Endothelial cell of umbilical vein (primary cell): ENCODE results near the gene TRMT61B. TPM values are rescaled to one million over a fixed set of nuclear protein-coding genes. Genes with fewer than 3 reads are reported as not detected.

Source experiments
- BruUV-seq: library from RNA; stranded (reverse); fragments of 400-500 nt; replicated peaks from 2 replicates; lab custom pipeline; 2021; lab: Mats Ljungman, UMichigan
- CTCF ChIA-PET: fragments of 300-600, 350-600 bp; sonication (Branson Sonifier 250); formaldehyde crosslinking; loops from one replicate; lab custom pipeline; 2021; ENCODE audit warnings: antibody characterized with exemption, inconsistent platforms; lab: Charles Lee
- POLR2A ChIA-PET: fragments of 300-600, 350-600 bp; sonication (Branson Sonifier 250); formaldehyde crosslinking; loops from one replicate; lab custom pipeline; 2021; ENCODE audit warnings: antibody characterized with exemption, inconsistent platforms; lab: Charles Lee
- DNase-seq: peaks from one replicate; pipeline ENCODE4 v3.0.0-alpha.2; 2011; ENCODE audit warnings: low read depth, low spot score
- FAIRE-seq: peaks from 2 replicates; lab custom pipeline; 2011; peaks lifted over from hg19 to GRCh38; lab: Jason Lieb, UNC
- H2AFZ ChIP-seq: 2 replicates; pipeline ENCODE4 v1.6.0; 2012; ENCODE audit warnings: low read depth, low read length, control low read depth, inconsistent platforms
- H3K27ac ChIP-seq: 2 replicates; pipeline ENCODE4 v1.5.1; 2011; ENCODE audit warnings: low read depth, mild to moderate bottlenecking, control low read depth, low read length, moderate library complexity; ENCODE audit not compliant: insufficient read depth
- H3K27me3 ChIP-seq, 2 experiments: 2 replicates each; pipeline versions ENCODE4 v1.6.0 to v1.6.1; 2011; ENCODE audit warnings: low read length in 2 of 2, mixed read lengths in 1 of 2; ENCODE audit not compliant: control insufficient read depth in 2 of 2, insufficient read depth in 2 of 2
- H3K36me3 ChIP-seq, 2 experiments: 2 replicates in 1 of 2; 3 replicates in 1 of 2; pipeline ENCODE4 v1.5.1; 2011; ENCODE audit warnings: low read length in 2 of 2, mild to moderate bottlenecking in 1 of 2, moderate library complexity in 1 of 2; ENCODE audit not compliant: control insufficient read depth in 2 of 2, insufficient read depth in 2 of 2; ENCODE audit errors: extremely low read depth in 1 of 2
- H3K4me1 ChIP-seq: 3 replicates; pipeline ENCODE4 v1.5.1; 2011; ENCODE audit warnings: mild to moderate bottlenecking, low read length; ENCODE audit not compliant: control insufficient read depth, insufficient read depth; ENCODE audit errors: extremely low read depth
- H3K4me2 ChIP-seq: 2 replicates; pipeline ENCODE4 v1.6.1; 2011; ENCODE audit warnings: low read length, control low read depth, mixed read lengths; ENCODE audit not compliant: insufficient read depth
- H3K4me3 ChIP-seq, 3 experiments: fragments of 200-600 bp in 1 of 3; sonication (generic), shearing (Covaris generic) in 1 of 3; replicated peaks in 1 of 3; 2 replicates each; pipeline ENCODE4 v1.5.1; 2011 to 2016; ENCODE audit warnings: control low read depth in 3 of 3, low read length in 3 of 3, mild to moderate bottlenecking in 2 of 3, inconsistent platforms in 1 of 3, low read depth in 1 of 3, moderate library complexity in 1 of 3; ENCODE audit not compliant: insufficient read depth in 1 of 3
- H3K79me2 ChIP-seq: 2 replicates; pipeline ENCODE4 v1.6.0; 2012; ENCODE audit warnings: low read length, inconsistent platforms; ENCODE audit not compliant: control insufficient read depth, insufficient read depth
- H3K9ac ChIP-seq: replicated peaks from 2 replicates; pipeline ENCODE3; 2011; ENCODE audit warnings: low read length, control low read depth; ENCODE audit not compliant: insufficient read depth; ENCODE audit errors: extremely low read depth
- H3K9me1 ChIP-seq: replicated peaks from 3 replicates; pipeline ENCODE4 v1.6.0; 2011; ENCODE audit warnings: mild to moderate bottlenecking, low read length; ENCODE audit not compliant: control insufficient read depth, insufficient read depth; ENCODE audit errors: extremely low read depth
- H3K9me3 ChIP-seq: replicated peaks from 2 replicates; pipeline ENCODE4 v1.5.1; 2012; ENCODE audit warnings: low read length, inconsistent platforms; ENCODE audit not compliant: control insufficient read depth, insufficient read depth
- H4K20me1 ChIP-seq: replicated peaks from 2 replicates; pipeline ENCODE3; 2011; ENCODE audit warnings: mild to moderate bottlenecking, low read length; ENCODE audit not compliant: control insufficient read depth, insufficient read depth; ENCODE audit errors: extremely low read depth
- CTCF ChIP-seq, 2 donors: IDR thresholded peaks; 1 replicate in 1 of 2; 2 replicates in 1 of 2; pipeline ENCODE4 v1.5.1; 2011; ENCODE audit warnings: low read length in 2 of 2, mild to moderate bottlenecking in 2 of 2, moderate library complexity in 2 of 2, control low read depth in 1 of 2, inconsistent platforms in 1 of 2, low read depth in 1 of 2; ENCODE audit not compliant: insufficient read depth in 1 of 2; ENCODE audit errors: extremely low read depth in 1 of 2
- FOS ChIP-seq: IDR thresholded peaks from 2 replicates; pipeline ENCODE4 v1.6.1; 2011; ENCODE audit warnings: mild to moderate bottlenecking, low read length, moderate library complexity, borderline replicate concordance; ENCODE audit not compliant: insufficient read depth
- GATA2 ChIP-seq: IDR thresholded peaks from 2 replicates; pipeline ENCODE4 v1.7.0; 2011; ENCODE audit warnings: low read depth, mild to moderate bottlenecking, moderate library complexity, mixed read lengths, low read length; ENCODE audit not compliant: insufficient read length, insufficient read depth
- MYC ChIP-seq: IDR thresholded peaks from one replicate; pipeline ENCODE4 v1.6.1; 2011; ENCODE audit warnings: mild to moderate bottlenecking, low read depth, low read length
- POLR2A ChIP-seq: IDR thresholded peaks from 2 replicates; pipeline ENCODE4 v1.6.1; 2012; ENCODE audit warnings: low read depth, mild to moderate bottlenecking, control low read depth, low read length
- POLR2AphosphoS5 ChIP-seq: IDR thresholded peaks from 2 replicates; pipeline ENCODE4 v1.6.1; 2012; ENCODE audit warnings: low read depth, mild to moderate bottlenecking, control low read depth, low read length, moderate library complexity; ENCODE audit not compliant: insufficient read depth
- dilution Hi-C: fragments of 300-500 bp; cut with MboI; formaldehyde crosslinking; loops from one replicate; pipeline ENCODE4 v1.15.0; 2019; ENCODE audit warnings: low sequenced_read_pairs; ENCODE audit not compliant: extremely low pct_ligation_motif_present
- intact Hi-C: fragments of 100-400 bp; cut with micrococcal nuclease; formaldehyde crosslinking; loops from one replicate; pipeline ENCODE4 v1.10.0; 2022
- polyA plus RNA-seq, 4 experiments: library from polyadenylated mRNA; depleted of rRNA in 3 of 4; stranded (reverse) in 3 of 4; unstranded in 1 of 4; fragments of >200 nt; gene quantifications; 2 replicates each; pipeline versions ENCODE4 v1.2.1 to v1.2.3, GENCODE V29; 2011 to 2012; ENCODE audit warnings: missing spikeins in 1 of 4
- total RNA-seq: library from RNA; stranded (reverse); gene quantifications from 2 replicates; pipeline ENCODE4 v1.2.3, GENCODE V29; 2021
- TF ChIP-seq, protein P1 (sequence below): IDR thresholded peaks from 2 replicates; pipeline ENCODE4 v1.6.1; 2011; ENCODE audit not compliant: insufficient read depth, insufficient read length

Gene TRMT61B
- total and polyA plus RNA-seq, 2 donors (not counting 3 experiments of a cell fraction or from before 2014, with no cell fraction given) = 4.6 to 13.6 TPM

- no peak for TF ChIP-seq CTCF (IDR thresholded peaks at IDR 0.05; ENCODE audit: extremely low read depth in 1 of 2, insufficient read depth in 1 of 2, low read depth in 1 of 2, low read length in 2 of 2)
- TF ChIP-seq POLR2AphosphoS5 = no peak
- TF ChIP-seq MYC = no peak
- TF ChIP-seq, protein P1, sequence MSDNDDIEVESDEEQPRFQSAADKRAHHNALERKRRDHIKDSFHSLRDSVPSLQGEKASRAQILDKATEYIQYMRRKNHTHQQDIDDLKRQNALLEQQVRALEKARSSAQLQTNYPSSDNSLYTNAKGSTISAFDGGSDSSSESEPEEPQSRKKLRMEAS = no peak
- no peak for TF ChIP-seq POLR2A
- TF ChIP-seq FOS = no peak
- no peak for TF ChIP-seq GATA2
- FAIRE-seq = no peak
- H3K4me1 ChIP-seq = no peaks in the 10 kb centered on the region
- H3K9me3 ChIP-seq = no peaks in the 10 kb centered on the region
- H3K27ac ChIP-seq = no peak overlapping the region
- DNase-seq = no peak
- dilution Hi-C loops = no loop called here
- no peak overlapping the region for H3K4me3 ChIP-seq
- H3K4me2 ChIP-seq = no peak overlapping the region
- intact Hi-C loops = no loop called here
- peaks cover 6% of the 10 kb centered on the region for H4K20me1 ChIP-seq
- no peaks in the 10 kb centered on the region for H3K9me1 ChIP-seq
- ChIA-PET POLR2A (no interaction called here), CTCF (interaction anchor here (0.7 to 1.6 kb wide), 4 partner anchors 9 to 313 kb away, joined by 3 to 4 read pairs (median 3); no protein-coding TSS in a partner anchor)
- no peaks in the 10 kb centered on the region for H3K27me3 ChIP-seq
- H3K36me3 ChIP-seq = peaks cover 21 to 28% of the 10 kb centered on the region in 2 experiments
- no peak overlapping the region for H2AFZ ChIP-seq
- BruUV-seq = no TSS peak
- peaks cover 80% of the 10 kb centered on the region for H3K79me2 ChIP-seq
- H3K9ac ChIP-seq = no peak overlapping the region
These were observed 39.7 kb upstream of the TRMT61B start for GRCh38 chr2:28909655-28910353.
